Trophoblast cell (in vitro differentiated cells and primary cell): ENCODE results near the gene TMEM258.

Source experiments
- DNase-seq, 2 donors: peaks; one replicate each; pipeline ENCODE4 v3.0.0-alpha.2; 2016
- H2AFZ ChIP-seq: 2 replicates; pipeline ENCODE4 v1.6.1; 2013; ENCODE audit warnings: low read length, moderate library complexity, mild to moderate bottlenecking; ENCODE audit not compliant: insufficient read depth, poor library complexity
- H2AK5ac ChIP-seq: 2 replicates; pipeline ENCODE4 v1.6.1; 2013; ENCODE audit warnings: mild to moderate bottlenecking, low read length
- H2BK120ac ChIP-seq: 2 replicates; pipeline ENCODE4 v1.6.1; 2013; ENCODE audit warnings: low read length, mild to moderate bottlenecking, moderate library complexity; ENCODE audit not compliant: insufficient read depth, poor library complexity
- H2BK12ac ChIP-seq: 2 replicates; pipeline ENCODE4 v1.6.1; 2013; ENCODE audit warnings: mild to moderate bottlenecking, low read length, moderate library complexity
- H2BK5ac ChIP-seq: 2 replicates; pipeline ENCODE4 v1.6.1; 2013; ENCODE audit warnings: low read length, low read depth, moderate library complexity, mild to moderate bottlenecking; ENCODE audit not compliant: poor library complexity
- H3K14ac ChIP-seq: 2 replicates; pipeline ENCODE4 v1.6.1; 2013; ENCODE audit warnings: mild to moderate bottlenecking, low read length
- H3K18ac ChIP-seq: 2 replicates; pipeline ENCODE4 v1.6.1; 2013; ENCODE audit warnings: mild to moderate bottlenecking, low read length
- H3K23ac ChIP-seq: 2 replicates; pipeline ENCODE4 v1.6.1; 2013; ENCODE audit warnings: low read length
- H3K27ac ChIP-seq: 2 replicates; pipeline ENCODE4 v1.5.1; 2013; ENCODE audit warnings: low read depth, mild to moderate bottlenecking, inconsistent platforms, low read length, moderate library complexity
- H3K27me3 ChIP-seq: 2 replicates; pipeline ENCODE4 v1.6.1; 2013; ENCODE audit warnings: inconsistent platforms, mild to moderate bottlenecking, low read length, moderate library complexity; ENCODE audit not compliant: insufficient read depth
- H3K36me3 ChIP-seq, 2 experiments: 1 replicate in 1 of 2; 2 replicates in 1 of 2; pipeline ENCODE4 v1.6.1; 2013; ENCODE audit warnings: low read length in 2 of 2, mild to moderate bottlenecking in 2 of 2, moderate library complexity in 1 of 2; ENCODE audit not compliant: insufficient read depth in 2 of 2, control insufficient read depth in 1 of 2
- H3K4ac ChIP-seq: 2 replicates; pipeline ENCODE4 v1.6.1; 2013; ENCODE audit warnings: low read depth, mild to moderate bottlenecking, low read length, moderate library complexity
- H3K4me1 ChIP-seq, 2 experiments: 1 replicate in 1 of 2; 2 replicates in 1 of 2; pipeline ENCODE4 v1.6.1; 2013; ENCODE audit warnings: low read length in 2 of 2, mild to moderate bottlenecking in 2 of 2, moderate library complexity in 1 of 2; ENCODE audit not compliant: insufficient read depth in 2 of 2, control insufficient read depth in 1 of 2
- H3K4me2 ChIP-seq: 2 replicates; pipeline ENCODE4 v1.6.1; 2013; ENCODE audit warnings: inconsistent platforms, mild to moderate bottlenecking, low read length, moderate library complexity
- H3K4me3 ChIP-seq: 2 replicates; pipeline ENCODE4 v1.5.1; 2013; ENCODE audit warnings: mild to moderate bottlenecking, low read depth, low read length, inconsistent platforms
- H3K79me1 ChIP-seq: one replicate; pipeline ENCODE4 v1.6.1; 2013; ENCODE audit warnings: low read length
- H3K79me2 ChIP-seq: 2 replicates; pipeline ENCODE4 v1.6.1; 2013; ENCODE audit warnings: low read length, mild to moderate bottlenecking; ENCODE audit not compliant: control insufficient read depth, insufficient read depth, poor library complexity
- H3K9ac ChIP-seq: 2 replicates; pipeline ENCODE4 v1.6.1; 2013; ENCODE audit warnings: mild to moderate bottlenecking, low read length
- H3K9me3 ChIP-seq: 2 replicates; pipeline ENCODE4 v1.6.1; 2013; ENCODE audit warnings: low read depth, mild to moderate bottlenecking, control low read depth, inconsistent platforms, low read length; ENCODE audit not compliant: insufficient read depth
- H4K12ac ChIP-seq: 2 replicates; pipeline ENCODE4 v1.6.1; 2013; ENCODE audit warnings: low read depth, mild to moderate bottlenecking, low read length, moderate library complexity
- H4K8ac ChIP-seq: 2 replicates; pipeline ENCODE4 v1.6.1; 2013; ENCODE audit warnings: low read depth, mild to moderate bottlenecking, low read length, moderate library complexity
- H4K91ac ChIP-seq: one replicate; pipeline ENCODE4 v1.6.1; 2013; ENCODE audit warnings: low read depth, mild to moderate bottlenecking, low read length, moderate library complexity
- WGBS: extraction: QIAGEN DNeasy Blood & Tissue Kit; methylation state at CpG from one replicate; pipeline ENCODE4 v1.1.7; 2013; ENCODE audit warnings: missing lambda C conversion rate; ENCODE audit not compliant: insufficient read length, insufficient coverage; ENCODE audit errors: extremely low coverage; 5-methylcytosine and 5-hydroxymethylcytosine counted together

The TMEM258 gene

DNA sequence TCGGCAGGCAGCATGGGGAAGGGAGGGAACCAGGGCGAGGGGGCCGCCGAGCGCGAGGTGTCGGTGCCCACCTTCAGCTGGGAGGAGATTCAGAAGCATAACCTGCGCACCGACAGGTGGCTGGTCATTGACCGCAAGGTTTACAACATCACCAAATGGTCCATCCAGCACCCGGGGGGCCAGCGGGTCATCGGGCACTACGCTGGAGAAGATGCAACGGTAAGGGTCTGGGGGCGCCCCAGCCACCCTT lies 35.9 kb upstream of the TMEM258 start:
- peak overlapping the region; percentile 91 for H3K9ac ChIP-seq
- no peak overlapping the region for H2BK12ac ChIP-seq
- H3K4me1 ChIP-seq: peaks cover 6 to 35% of the 10 kb centered on the region in 2 experiments
- no peak for DNase-seq
- peak overlapping the region; percentile 82 for H4K8ac ChIP-seq
- H4K91ac ChIP-seq: peak overlapping the region; percentile 93
- H3K14ac ChIP-seq: peak overlapping the region; percentile 83
- H3K36me3 ChIP-seq: peaks cover 18 to 20% of the 10 kb centered on the region in 2 experiments
- no peaks in the 10 kb centered on the region for H3K9me3 ChIP-seq
- H3K18ac ChIP-seq: peak overlapping the region; percentile 96
- peaks cover 26% of the 10 kb centered on the region for H3K79me1 ChIP-seq
- peak overlapping the region; percentile 94 for H3K4me2 ChIP-seq
- peak overlapping the region; percentile 50 for H2BK120ac ChIP-seq
- peak overlapping the region; percentile 87 for H3K4ac ChIP-seq
- H2BK5ac ChIP-seq: peak overlapping the region; percentile 32
- no CpG with 5 or more reads among the region's 16 CpGs for WGBS
- H3K23ac ChIP-seq: no peak overlapping the region
- H3K4me3 ChIP-seq: peak overlapping the region; percentile 92
- peak overlapping the region; percentile 93 for H3K27ac ChIP-seq
- peaks cover 39% of the 10 kb centered on the region for H3K79me2 ChIP-seq
- no peaks in the 10 kb centered on the region for H3K27me3 ChIP-seq
- H4K12ac ChIP-seq: peak overlapping the region; percentile 76
- peak overlapping the region; percentile 68 for H2AFZ ChIP-seq
- H2AK5ac ChIP-seq: peak overlapping the region; percentile 27

DNA sequence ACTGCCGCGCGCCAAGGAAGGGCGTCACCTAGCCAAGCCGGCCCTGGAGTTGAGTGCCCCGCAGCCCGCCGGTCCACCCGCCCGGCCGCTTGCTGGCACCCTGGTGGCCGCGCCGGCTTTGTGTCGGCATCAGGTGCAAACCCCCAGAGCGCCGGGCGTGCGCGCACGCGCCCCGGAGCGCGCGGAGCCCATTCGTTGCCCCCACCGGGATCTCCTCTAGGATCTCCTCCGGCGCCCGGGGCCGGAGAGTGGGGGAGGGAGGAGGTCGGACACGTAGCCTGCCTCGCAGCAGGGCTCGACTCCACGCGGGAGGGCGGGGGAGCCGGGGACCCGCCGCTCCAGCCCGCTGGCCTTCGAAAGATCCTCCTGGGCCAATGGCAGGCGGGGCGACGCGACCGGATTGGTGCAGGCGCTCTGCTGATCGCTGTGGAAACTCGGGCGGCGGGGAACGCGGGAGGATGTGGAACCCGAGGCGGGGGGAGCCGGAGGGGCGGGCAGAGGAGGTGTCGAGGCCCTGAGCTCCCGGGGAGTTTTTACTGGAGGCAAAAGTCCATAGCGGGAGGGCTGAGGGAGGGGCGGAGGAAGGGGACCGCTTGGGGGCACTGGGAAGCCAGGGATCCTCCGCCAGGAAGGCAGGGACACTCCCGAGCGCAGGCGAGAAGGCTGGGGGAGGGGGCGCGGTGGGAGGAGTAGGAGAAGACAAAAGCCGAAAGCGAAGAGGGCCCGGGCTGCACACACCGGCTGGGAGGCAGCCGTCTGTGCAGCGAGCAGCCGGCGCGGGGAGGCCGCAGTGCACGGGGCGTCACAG lies 35.4 kb upstream of the TMEM258 start, which contains the start of gene FADS2:
Gene FADS2 (plus strand): TSS at position 730 of the 808 bp plus-strand sequence. CDS start 91 bp downstream, outside the sequence.
- Histone ChIP-seq H3K4me3 (peak within 1 kb of the TSS; percentile 92), H4K91ac (peak within 1 kb of the TSS; percentile 96), H2AFZ (peak within 1 kb of the TSS; percentile 68), H3K79me1 (peaks cover 26% of the 10 kb centered on the region), H2BK12ac (peak within 1 kb of the TSS; percentile 0), H3K79me2 (peaks cover 38% of the 10 kb centered on the region), H3K18ac (peak within 1 kb of the TSS; percentile 96), H3K4ac (peak within 1 kb of the TSS; percentile 87), H2BK120ac (peak within 1 kb of the TSS; percentile 84), H3K27ac (peak within 1 kb of the TSS; percentile 93), H3K27me3 (no peaks in the 10 kb centered on the region), H3K4me1 (peaks cover 6 to 33% of the 10 kb centered on the region in 2 experiments), H2AK5ac (peak within 1 kb of the TSS; percentile 27), H3K9me3 (no peaks in the 10 kb centered on the region), H3K36me3 (peaks cover 13 to 16% of the 10 kb centered on the region in 2 experiments), H3K23ac (no peak within 1 kb of the TSS), H4K8ac (peak within 1 kb of the TSS; percentile 82), H3K4me2 (peak within 1 kb of the TSS; percentile 94), H2BK5ac (peak within 1 kb of the TSS; percentile 90), H4K12ac (peak within 1 kb of the TSS; percentile 78), H3K14ac (peak within 1 kb of the TSS; percentile 83), H3K9ac (peak within 1 kb of the TSS; percentile 91)
- DNase-seq: peak; percentile 59 to 76
- WGBS: no CpG with 5 or more reads among the region's 83 CpGs

DNA sequence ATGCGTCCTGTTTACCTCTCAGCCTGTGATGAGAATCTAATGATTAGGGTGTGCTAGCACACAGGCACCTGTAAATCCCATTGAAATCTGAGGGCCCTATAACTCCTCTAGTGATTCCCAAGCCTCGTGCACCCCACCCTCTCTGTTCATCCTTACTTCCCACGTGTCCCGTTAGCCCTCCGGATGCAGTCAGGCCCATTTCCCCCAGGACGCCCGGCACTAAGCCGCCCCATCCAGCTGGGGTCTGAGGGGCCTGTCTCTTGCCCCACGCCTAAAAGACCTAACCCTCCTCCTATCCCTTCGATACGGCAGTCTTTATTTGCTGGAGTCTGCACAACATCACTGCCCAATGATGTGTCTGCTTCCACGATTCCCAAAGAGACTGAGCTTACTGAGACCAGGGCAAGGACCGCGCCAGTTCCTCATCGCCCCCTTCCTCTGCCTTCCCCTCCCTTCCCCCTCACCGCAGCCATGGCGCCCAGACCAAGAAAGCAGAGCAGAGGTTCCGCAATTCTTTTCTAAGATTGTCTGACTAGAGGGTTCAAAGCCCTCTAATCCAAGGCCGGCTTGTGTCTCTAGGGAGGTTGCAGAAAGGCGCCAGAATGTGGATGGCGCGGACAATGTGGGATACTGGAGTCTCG lies 34.7 kb upstream of the TMEM258 start:
- H3K23ac ChIP-seq: no peak overlapping the region
- peak overlapping the region; percentile 80 for H3K14ac ChIP-seq
- peak overlapping the region; percentile 90 for H2BK5ac ChIP-seq
- peak overlapping the region; percentile 94 for H3K4me2 ChIP-seq
- peak overlapping the region; percentile 5 for H3K18ac ChIP-seq
- H4K12ac ChIP-seq: peak overlapping the region; percentile 78
- H3K9me3 ChIP-seq: no peaks in the 10 kb centered on the region
- H3K4me1 ChIP-seq: peaks cover 8 to 27% of the 10 kb centered on the region in 2 experiments
- H3K27me3 ChIP-seq: no peaks in the 10 kb centered on the region
- peak overlapping the region; percentile 61 for H2BK12ac ChIP-seq
- peak overlapping the region; percentile 92 for H3K4me3 ChIP-seq
- peak overlapping the region; percentile 65 for H2AK5ac ChIP-seq
- H2AFZ ChIP-seq: peak overlapping the region; percentile 42
- peaks cover 6 to 9% of the 10 kb centered on the region in 2 experiments for H3K36me3 ChIP-seq
- H3K79me2 ChIP-seq: peaks cover 33% of the 10 kb centered on the region
- peak overlapping the region; percentile 70 for H3K9ac ChIP-seq
- peaks cover 27% of the 10 kb centered on the region for H3K79me1 ChIP-seq
- H3K4ac ChIP-seq: peak overlapping the region; percentile 85
- peak overlapping the region; percentile 84 for H2BK120ac ChIP-seq
- no peak for DNase-seq
- peak overlapping the region; percentile 93 for H3K27ac ChIP-seq
- peak overlapping the region; percentile 82 for H4K8ac ChIP-seq
- WGBS: no CpG with 5 or more reads among the region's 23 CpGs
- peak overlapping the region; percentile 96 for H4K91ac ChIP-seq

DNA sequence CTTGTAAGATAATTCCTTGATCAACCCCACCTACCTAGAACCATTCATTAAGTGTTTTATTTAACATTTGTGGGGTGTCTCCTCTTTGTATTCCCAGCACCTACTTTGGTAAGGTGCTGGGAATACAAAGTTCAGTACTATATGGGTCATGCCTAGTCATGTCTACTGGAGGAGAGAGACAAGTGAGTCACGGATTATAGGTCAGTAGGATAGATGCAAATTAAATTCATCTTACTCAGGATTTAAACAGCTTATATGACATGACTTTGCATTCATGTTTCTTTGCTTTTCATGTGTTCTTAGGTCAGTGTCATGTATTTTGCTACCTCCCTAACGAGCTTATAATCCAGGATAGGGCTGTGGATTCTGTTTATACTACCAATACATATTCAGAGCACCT lies 27.8 kb upstream of the TMEM258 start:
- no peak overlapping the region for H2AFZ ChIP-seq
- H3K79me2 ChIP-seq: peaks cover 13% of the 10 kb centered on the region
- H3K36me3 ChIP-seq: no peaks in the 10 kb centered on the region
- H3K4me2 ChIP-seq: no peak overlapping the region
- no peak overlapping the region for H2AK5ac ChIP-seq
- peak overlapping the region; percentile 17 for H4K91ac ChIP-seq
- no peak overlapping the region for H4K8ac ChIP-seq
- no peak overlapping the region for H3K23ac ChIP-seq
- H3K27me3 ChIP-seq: no peaks in the 10 kb centered on the region
- no peak overlapping the region for H2BK12ac ChIP-seq
- DNase-seq: no peak
- H2BK120ac ChIP-seq: peak overlapping the region; percentile 48
- no peak overlapping the region for H3K14ac ChIP-seq
- WGBS: no CpG with 5 or more reads among the region's 2 CpGs
- H3K4me1 ChIP-seq: peaks cover 0 to 3% of the 10 kb centered on the region in 2 experiments
- H3K79me1 ChIP-seq: peaks cover 21% of the 10 kb centered on the region
- H4K12ac ChIP-seq: no peak overlapping the region
- H3K18ac ChIP-seq: peak overlapping the region; percentile 42
- no peaks in the 10 kb centered on the region for H3K9me3 ChIP-seq
- H3K4ac ChIP-seq: no peak overlapping the region
- H3K27ac ChIP-seq: no peak overlapping the region
- H2BK5ac ChIP-seq: no peak overlapping the region
- H3K4me3 ChIP-seq: no peak overlapping the region
- no peak overlapping the region for H3K9ac ChIP-seq
